8988T (cell line): ENCODE measurements around the gene CMTR1.

Source experiments
- DNase-seq: peaks from one replicate; pipeline ENCODE4 v3.0.0; 2011

The CMTR1 gene

DNA sequence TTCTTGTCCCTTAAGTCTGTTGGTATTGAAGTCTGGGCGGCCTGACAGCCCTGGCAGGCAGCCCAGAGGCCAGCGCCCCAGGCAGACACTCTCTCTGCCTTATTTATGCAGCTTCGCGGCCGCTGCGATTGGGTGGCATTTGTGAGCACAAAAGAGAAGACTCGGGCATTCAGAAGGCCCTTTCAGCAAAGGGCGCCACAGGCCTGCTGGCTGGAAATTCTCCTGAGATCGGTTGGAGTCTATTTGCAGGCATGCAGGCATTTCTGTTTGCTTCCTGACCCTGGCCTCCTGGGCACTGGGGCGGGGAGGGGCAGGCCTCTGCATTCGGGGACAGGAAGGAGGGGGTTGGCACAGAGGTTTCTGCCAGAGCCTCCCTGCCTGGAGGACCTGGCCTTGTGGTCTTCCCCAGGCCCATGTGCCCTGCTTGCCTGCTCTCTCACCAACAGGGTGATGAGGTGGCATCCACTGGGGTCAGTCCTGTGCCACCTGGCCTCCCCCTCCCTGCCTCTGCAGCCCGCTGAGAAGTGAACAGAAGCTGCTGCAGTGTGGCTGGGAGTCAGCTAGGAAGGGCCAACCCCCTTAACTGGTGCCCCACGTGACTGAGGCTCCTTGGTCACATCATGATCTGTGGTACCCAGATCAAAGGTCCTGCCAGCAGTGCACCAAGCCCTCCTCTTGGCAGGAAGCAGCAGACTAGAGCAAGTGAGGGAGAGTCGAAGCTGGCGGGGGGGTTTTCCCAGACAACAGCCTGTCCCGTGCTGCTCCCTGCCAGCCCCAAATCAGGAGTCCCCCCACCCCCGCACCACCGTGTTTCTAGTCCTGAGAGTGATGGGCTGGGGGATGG lies 83.3 kb downstream of the CMTR1 start:
- DNase-seq = no peak

DNA sequence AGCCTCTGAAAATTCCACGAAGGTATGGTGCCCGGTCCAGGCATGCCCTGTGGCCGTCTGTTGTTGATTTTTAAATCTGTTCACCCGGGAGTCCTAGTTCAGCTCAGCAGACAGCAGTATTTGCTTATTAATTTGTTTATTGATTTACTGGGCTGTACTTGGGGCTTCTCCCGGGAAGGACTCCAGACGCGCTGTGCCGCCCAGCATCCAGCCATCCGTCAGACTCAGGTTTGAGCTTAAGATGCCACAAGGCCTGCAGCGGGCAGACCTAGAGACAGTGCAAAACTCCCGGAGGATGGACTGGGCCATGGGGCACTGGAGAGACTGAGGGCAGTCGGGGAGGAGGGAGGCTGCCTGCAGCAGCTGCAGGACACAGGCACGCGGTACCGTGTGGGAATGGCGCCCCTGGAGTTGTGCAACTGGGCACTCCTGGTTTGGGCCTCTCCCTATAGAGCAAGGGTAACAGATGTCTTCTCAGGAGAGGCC lies 83.9 kb downstream of the CMTR1 start:
- no peak for DNase-seq

DNA sequence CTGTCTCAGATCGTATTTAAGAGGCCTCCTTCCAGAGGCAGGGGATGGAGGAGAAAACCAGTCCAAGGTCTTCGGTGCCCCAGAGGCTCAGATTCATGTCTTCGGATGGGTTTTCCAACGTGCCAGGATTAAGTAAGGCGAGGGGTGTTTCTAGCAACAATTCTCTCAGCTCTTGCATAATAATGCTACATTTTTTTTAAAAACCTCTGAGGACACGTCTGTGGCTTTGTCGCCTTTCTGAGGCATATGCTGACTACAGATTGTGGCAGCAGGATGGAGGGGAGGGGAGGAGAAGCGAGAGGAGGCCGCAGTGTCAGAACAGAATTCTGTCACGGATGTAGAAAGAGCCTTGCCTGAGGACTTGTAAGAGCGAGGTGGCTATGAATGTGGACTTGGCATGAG lies 84.4 kb downstream of the CMTR1 start:
- DNase-seq = no peak

DNA sequence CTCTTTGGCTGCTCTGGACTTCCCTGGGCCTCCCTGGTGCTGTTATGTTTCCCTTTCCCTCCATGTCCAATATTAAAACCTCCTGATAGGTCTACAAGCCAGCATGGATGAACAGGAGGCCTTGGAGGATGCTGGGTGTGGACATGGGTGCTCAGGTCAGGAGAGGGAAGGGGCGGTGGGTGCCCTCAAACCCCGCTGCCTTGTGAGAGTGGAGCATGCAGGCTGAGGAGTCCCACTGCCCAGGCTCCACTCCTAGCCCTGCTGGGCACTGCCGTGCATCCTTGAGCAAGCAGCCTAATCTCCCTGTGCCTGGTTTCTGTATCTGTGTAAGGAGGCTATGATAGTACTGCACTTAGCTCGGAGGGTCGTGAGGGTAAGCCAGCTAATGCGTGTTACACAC lies 85.1 kb downstream of the CMTR1 start:
- no peak for DNase-seq

DNA sequence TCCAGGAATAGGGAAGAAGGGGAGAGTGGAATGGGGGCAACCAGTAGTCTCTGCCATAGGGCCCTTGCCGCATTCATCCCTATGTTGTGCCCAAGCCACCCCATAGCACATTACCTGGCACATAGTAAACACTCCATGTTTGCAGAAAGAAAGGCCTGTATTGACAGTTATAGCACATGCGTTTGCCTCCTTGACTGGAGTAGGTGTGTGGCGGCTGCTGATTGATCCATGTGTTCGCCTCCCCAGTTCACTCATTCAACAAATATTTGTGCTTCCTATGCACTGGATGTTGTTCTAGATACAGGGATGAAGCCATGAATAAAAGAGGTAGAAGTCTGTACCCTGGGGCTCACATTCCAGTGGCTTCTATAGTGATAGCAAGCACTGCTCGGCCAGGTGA lies 86.4 kb downstream of the CMTR1 start:
- no peak for DNase-seq

DNA sequence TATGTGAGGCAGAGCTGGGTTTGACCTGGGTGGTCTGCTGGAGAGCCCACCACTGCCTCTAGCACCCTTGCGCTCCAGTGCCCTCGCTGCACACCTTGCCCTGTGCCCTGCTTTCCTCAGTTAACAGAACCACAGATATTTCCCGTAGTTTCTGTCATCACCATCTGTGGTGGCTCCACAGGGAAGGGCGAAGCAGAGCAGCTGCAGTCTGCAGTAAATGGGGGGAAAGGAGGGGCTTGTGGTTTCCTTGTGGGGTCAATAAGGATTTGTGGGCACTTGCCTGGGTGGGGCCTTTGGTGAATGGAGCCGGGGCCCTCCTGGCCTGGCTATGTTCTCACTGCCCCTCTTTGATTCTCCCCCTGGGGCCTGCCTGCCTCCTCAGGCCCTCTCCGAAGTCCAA lies 87.9 kb downstream of the CMTR1 start:
- no peak for DNase-seq

DNA sequence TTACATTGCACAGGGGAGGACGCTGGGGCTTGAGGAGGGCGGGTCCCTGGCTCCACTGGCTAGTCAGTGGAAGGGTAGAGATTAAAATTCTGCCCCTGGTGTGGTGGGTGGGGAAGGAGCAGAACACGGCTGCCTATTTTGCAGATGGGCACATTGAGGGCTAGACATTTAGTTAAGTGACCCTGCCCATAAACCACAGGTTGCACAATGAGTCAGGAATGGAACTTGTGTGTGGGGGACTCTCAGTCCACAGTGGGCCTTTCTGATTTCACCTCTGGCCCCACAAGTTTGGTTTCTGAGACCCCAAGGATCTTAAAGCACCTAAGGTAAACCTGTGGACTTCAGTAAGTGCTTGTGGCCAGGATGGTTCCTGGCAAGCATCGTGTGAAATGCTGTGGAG lies 88.7 kb downstream of the CMTR1 start:
- no peak for DNase-seq

DNA sequence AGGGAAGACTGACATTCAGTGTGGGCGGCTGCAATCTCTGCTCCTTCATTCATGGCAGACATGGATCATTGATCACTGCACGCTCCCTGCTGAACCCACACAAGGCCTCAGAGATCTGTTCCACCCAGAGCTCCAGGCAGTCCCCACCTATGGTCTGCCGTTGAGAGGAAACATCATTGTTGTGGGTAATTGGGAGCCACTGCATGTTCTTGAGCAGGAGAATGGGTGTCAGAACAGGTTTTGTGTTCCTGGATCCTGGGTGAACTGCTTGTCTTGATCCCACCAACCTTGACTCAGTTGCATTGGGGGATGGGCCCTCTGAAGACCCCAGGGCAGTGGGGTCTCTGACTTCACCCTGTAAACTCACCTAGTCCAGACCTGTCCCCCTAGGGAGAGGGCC lies 89.8 kb downstream of the CMTR1 start:
- no peak for DNase-seq

DNA sequence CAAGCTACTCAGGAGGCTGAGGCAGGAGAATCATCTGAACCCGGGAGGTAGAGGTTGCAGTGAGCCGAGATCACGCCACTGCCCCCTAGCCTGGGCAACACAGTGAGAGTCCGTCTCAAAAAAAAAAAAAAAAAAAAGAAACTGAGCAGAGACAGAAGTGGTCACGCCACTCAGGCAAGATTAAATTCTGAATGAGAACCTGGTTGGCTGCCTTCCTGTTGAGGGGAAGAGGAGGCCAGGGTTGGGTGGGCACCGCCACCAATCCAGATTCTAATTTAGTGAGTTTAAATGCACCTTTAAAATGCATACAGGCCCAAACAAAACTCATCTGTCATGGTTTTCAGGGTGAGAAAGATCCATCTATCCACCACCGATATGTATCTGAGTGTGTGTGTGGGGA lies 90.4 kb downstream of the CMTR1 start:
- no peak for DNase-seq

DNA sequence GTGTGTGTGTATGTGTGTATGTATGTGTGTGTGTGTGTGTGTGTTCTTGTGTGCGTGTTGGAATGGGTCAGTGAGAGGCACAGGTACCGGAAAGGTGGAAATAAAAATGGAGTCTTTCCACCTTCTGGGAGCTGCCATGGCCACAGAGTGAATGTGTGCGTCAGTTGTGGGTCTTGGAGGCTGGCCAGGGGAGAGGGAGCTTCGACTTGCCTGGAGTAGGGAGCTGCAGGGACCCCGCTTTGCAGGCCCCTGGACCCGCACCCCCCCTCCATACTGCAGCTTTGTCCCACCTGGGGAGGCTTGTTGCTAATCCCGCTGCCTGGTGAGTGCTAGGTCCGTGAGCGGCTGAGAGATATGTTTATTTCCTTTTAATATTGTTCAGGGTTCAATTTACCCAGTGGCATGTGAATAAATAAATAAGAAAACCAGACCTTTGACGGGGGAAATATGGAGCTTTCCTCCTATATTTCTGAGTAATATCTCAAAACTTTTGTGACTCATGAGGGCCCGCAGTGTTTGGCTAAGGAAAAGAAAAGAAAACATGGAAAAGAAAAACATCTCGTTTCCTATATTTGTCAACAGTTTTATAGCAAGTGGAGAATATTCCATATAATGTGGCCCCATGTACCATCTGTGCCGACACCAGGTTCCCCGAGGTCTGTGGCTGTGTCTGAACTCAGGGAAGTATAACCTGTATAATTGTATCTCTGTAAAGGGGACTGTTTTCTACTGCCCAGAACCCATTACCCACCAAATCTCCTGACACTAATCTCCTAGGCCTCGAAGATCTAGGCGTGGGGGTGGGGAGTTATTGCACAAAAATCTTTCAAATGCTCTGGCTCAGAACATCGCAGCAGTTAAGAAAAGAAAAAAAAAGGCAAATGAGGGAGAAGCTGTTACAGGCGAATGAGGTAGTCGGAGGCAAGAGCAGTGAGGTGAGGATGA lies 91.3 kb downstream of the CMTR1 start:
- DNase-seq = no peak

DNA sequence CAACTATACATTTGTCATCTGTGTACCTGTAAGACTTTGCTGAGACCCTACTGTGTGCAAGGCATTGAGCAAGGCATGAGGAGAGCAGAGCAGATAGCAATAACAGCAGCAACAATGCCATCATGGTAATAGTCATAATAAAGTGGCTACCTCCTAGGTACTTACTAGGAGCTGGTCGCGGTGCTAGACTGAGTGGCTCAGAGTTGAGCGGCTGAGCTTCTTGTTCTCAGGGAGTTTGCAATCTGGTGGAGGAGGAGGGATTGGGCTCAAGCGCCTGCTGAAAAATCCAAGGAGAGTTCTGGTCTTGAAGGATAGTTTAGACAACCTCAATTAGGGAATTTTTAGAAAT lies 91.9 kb downstream of the CMTR1 start:
- DNase-seq = no peak

DNA sequence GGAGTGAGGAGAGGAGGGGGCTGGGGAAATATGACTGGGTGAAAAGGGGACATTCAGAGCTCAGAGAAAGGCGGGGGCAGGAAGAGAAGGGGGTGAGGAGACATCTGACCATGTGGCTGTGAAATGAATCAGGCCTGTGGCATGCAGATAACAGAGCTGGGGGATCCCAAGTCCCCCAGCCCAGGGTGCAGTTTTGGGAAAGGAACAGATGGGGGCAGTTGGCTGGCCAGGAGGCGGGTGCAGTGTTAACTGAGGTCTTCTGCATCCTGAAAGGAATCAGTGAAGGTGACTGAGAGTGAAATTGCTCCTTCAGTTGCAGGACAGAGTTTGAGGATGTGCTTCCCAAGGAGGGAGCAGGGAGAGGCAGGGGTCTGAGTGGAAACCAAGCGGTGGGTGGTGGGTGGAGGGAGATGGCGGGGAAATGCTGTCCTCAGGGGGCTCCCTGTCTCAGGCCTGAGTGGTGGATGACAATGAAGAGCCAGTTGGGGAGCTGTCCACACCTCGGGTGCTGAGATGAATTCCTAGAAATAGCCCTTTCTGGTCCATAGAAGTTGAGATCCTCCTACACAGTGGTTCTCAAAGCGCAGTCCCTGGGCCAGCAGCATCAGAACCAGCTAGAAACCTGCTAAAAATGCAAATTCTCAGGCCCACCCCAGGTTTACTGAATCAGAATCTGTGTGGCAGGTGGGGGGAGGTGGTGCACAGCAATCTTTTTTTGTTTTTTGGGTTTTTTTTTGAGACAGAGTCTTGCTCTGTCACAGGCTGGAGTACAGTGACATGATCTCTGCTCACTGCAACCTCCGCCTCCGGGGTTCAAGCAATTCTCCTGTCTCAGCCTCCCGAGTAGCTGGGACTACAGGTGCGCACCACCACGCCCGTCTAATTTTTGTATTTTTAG lies 92.7 kb downstream of the CMTR1 start:
- no peak for DNase-seq

DNA sequence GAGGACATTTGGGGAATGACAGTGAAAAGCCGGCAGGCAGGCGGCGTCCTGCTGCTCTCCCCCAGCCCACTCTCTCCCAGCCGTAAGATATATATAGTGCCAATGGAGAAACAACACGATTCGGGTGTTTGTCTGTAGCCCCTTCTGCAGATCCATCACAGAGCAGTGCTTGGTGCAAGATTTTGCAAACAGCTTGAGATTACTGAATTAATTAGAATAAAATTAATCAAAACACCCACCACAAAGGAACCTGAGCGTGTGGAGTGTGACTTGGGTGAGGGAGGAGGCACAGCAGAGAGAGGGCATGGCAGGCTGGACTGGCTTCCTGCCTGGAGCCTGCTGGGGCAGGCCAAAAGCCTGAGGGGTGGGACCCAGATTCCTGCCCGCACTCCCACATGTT lies 95.5 kb downstream of the CMTR1 start:
- DNase-seq = no peak

DNA sequence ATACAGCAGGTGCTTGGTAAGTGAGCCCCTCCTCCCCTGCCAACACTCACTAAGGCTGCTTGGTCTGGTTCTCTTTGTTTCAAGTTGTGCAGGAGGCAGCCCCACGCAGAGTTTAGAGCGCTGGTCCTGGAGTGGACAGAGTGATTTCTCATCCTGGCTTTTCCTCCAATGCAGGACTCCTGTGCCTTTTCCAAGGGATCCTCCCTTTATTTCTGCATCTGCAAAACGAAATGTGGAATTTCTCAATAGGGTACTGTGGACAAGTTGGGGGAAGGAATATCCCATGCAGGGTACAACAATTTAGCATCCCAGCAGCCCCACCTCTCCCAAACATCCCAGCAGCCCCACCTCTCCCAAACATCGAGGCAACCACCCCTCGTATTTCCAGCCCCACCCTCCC lies 97.3 kb downstream of the CMTR1 start:
- DNase-seq = no peak

DNA sequence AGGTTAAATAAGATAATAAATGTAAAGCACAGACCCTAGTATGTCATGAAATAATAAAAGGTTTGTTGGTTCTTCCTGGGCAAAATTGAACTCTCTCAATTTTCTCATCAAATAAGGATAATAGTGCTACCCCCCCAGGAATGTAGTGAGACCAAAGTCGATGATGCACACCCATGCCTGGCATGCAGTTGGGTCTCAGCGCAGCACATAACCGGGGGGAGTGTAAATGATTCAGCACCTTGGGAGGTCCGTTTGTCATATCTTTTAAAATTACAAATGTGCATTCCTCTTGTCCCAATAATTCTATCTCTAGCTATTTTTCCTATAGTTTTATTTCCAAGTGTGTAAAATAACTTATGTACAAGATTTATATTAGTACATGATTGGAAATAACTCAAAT lies 98.0 kb downstream of the CMTR1 start:
- DNase-seq = no peak
